GM12878 (cell line): ENCODE results near the gene F12. TPM values are rescaled to one million over a fixed set of nuclear protein-coding genes. Genes with fewer than 3 reads are reported as not detected.

Experiments
- ATAC-seq: fragments of 200-7000 bp; cut with Tn5 transposase; 3 replicates; pipeline ENCODE4 v1.9.1; 2020; ENCODE audit warnings: mild to moderate bottlenecking, moderate library complexity
- BruUV-seq: library from RNA; stranded (reverse); fragments of 400-500 nt; replicated peaks from 2 replicates; lab custom pipeline; 2021; lab: Mats Ljungman, UMichigan
- CTCF ChIA-PET: fragments of 300-600 bp; sonication (Branson Sonifier 250); formaldehyde crosslinking; extraction: SDS; loops from one replicate; lab custom pipeline; 2021; ENCODE audit warnings: inconsistent platforms; lab: Yijun Ruan, JAX
- POLR2A ChIA-PET: fragments of 350-600 bp; formaldehyde crosslinking; extraction: SDS; loops from one replicate; lab custom pipeline; 2021; ENCODE audit warnings: inconsistent platforms; lab: Charles Lee
- RAD21 ChIA-PET: fragments of 300-600 bp; sonication (Branson Sonifier 250); formaldehyde crosslinking; loops from one replicate; lab custom pipeline; 2023; ENCODE audit warnings: antibody characterized with exemption; ENCODE audit not compliant: unreplicated experiment; lab: Charles Lee
- SMC1A ChIA-PET: fragments of 300-600 bp; sonication (Branson Sonifier 250); formaldehyde crosslinking; loops from one replicate; lab custom pipeline; 2023; ENCODE audit not compliant: unreplicated experiment, uncharacterized antibody; lab: Charles Lee
- DNase-seq: peaks from one replicate; pipeline ENCODE4 v3.0.0-alpha.2; 2011; ENCODE audit warnings: low read depth, low spot score
- FAIRE-seq: peaks from 3 replicates; lab custom pipeline; 2011; peaks lifted over from hg19 to GRCh38; lab: Jason Lieb, UNC
- H2AFZ ChIP-seq: 2 replicates; pipeline ENCODE4 v1.6.0; 2011; ENCODE audit warnings: low read depth, low read length, control low read depth; ENCODE audit not compliant: control insufficient read depth
- H3K27ac ChIP-seq: 2 replicates; pipeline ENCODE4 v1.5.1; 2011; ENCODE audit warnings: control low read depth; ENCODE audit not compliant: control insufficient read depth, insufficient read depth
- H3K27me3 ChIP-seq, 2 experiments: replicated peaks in 1 of 2; 2 replicates each; pipeline versions ENCODE4 v1.6.0 to v1.6.1; 2011; ENCODE audit warnings: low read length in 1 of 2; ENCODE audit not compliant: control insufficient read depth in 2 of 2, insufficient read depth in 2 of 2
- H3K36me3 ChIP-seq, 2 experiments: 2 replicates each; pipeline ENCODE4 v1.5.1; 2011; ENCODE audit warnings: low read length in 1 of 2; ENCODE audit not compliant: control insufficient read depth in 2 of 2, insufficient read depth in 2 of 2
- H3K4me1 ChIP-seq: 2 replicates; pipeline ENCODE4 v1.6.1; 2011; ENCODE audit warnings: mild to moderate bottlenecking, low read length, moderate library complexity, mixed read lengths; ENCODE audit not compliant: control insufficient read depth, insufficient read depth
- H3K4me2 ChIP-seq: 2 replicates; pipeline ENCODE4 v1.6.0; 2011; ENCODE audit warnings: control low read depth; ENCODE audit not compliant: control insufficient read depth, insufficient read depth
- H3K4me3 ChIP-seq: fragments of 200-600 bp; sonication (generic); 2 replicates; pipeline ENCODE4 v1.5.1; 2016
- H3K79me2 ChIP-seq: 2 replicates; pipeline ENCODE4 v1.6.0; 2011; ENCODE audit warnings: low read length; ENCODE audit not compliant: control insufficient read depth, insufficient read depth
- H3K9ac ChIP-seq: 2 replicates; pipeline ENCODE4 v1.8.0; 2011; ENCODE audit warnings: low read length, control low read depth, mixed read lengths; ENCODE audit not compliant: control insufficient read depth, insufficient read depth
- H3K9me3 ChIP-seq: replicated peaks from 3 replicates; pipeline ENCODE4 v1.5.1; 2011; ENCODE audit warnings: mild to moderate bottlenecking, low read length; ENCODE audit not compliant: control insufficient read depth, insufficient read depth
- H4K20me1 ChIP-seq: 2 replicates; pipeline ENCODE4 v1.6.0; 2011; ENCODE audit not compliant: control insufficient read depth, insufficient read depth
- CHD4 ChIP-seq: fragments of 200-600 bp; sonication (generic); IDR thresholded peaks from 2 replicates; pipeline ENCODE4 v1.6.1; 2016; ENCODE audit warnings: mild to moderate bottlenecking
- EED ChIP-seq: sonication (generic); IDR thresholded peaks from 2 replicates; pipeline ENCODE4 v1.6.1; 2016; ENCODE audit warnings: antibody characterized with exemption, low read depth
- EGR1 ChIP-seq, 2 experiments: IDR thresholded peaks; 1 replicate in 1 of 2; 2 replicates in 1 of 2; pipeline ENCODE4 v1.6.1; 2011 to 2012; ENCODE audit warnings: low read depth in 2 of 2, low read length in 2 of 2, borderline replicate concordance in 1 of 2, mild to moderate bottlenecking in 1 of 2, moderate library complexity in 1 of 2
- EP300 ChIP-seq, 2 experiments: fragments of 150-350 bp in 1 of 2; IDR thresholded peaks; 2 replicates each; pipeline ENCODE4 v1.6.1; 2011 to 2012; ENCODE audit warnings: low read depth in 2 of 2, low read length in 2 of 2, borderline replicate concordance in 1 of 2, improper control_type of control experiment in 1 of 2, inconsistent platforms in 1 of 2; ENCODE audit not compliant: control insufficient read depth in 1 of 2
- FOXK2 ChIP-seq: fragments of 450-650 bp; IDR thresholded peaks from 2 replicates; pipeline ENCODE4 v1.6.1; 2017; ENCODE audit warnings: mild to moderate bottlenecking, moderate library complexity
- MEF2B ChIP-seq: fragments of 450-650 bp; IDR thresholded peaks from 2 replicates; pipeline ENCODE4 v1.6.1; 2018; ENCODE audit warnings: mild to moderate bottlenecking, moderate library complexity; ENCODE audit not compliant: partially characterized antibody, poor library complexity, severe bottlenecking
- MYC ChIP-seq: IDR thresholded peaks from 2 replicates; pipeline ENCODE4 v1.6.1; 2011; ENCODE audit warnings: mild to moderate bottlenecking, low read length, moderate library complexity, inconsistent platforms; ENCODE audit not compliant: insufficient read depth, insufficient replicate concordance, insufficient read length, severe bottlenecking
- NBN ChIP-seq: fragments of 450-650 bp; IDR thresholded peaks from 2 replicates; pipeline ENCODE4 v1.6.1; 2016
- NRF1 ChIP-seq: conservative IDR thresholded peaks from 2 replicates; pipeline ENCODE4 v1.6.1; 2011; ENCODE audit warnings: mild to moderate bottlenecking, low read depth, low read length, improper control_type of control experiment
- POLR2AphosphoS5 ChIP-seq: IDR thresholded peaks from 2 replicates; pipeline ENCODE4 v1.6.1; 2011; ENCODE audit warnings: mild to moderate bottlenecking, low read length, inconsistent platforms
- RB1 ChIP-seq: fragments of 450-650 bp; formaldehyde crosslinking; IDR thresholded peaks from 2 replicates; pipeline ENCODE4 v1.6.1; 2017; ENCODE audit warnings: mild to moderate bottlenecking, borderline replicate concordance
- SIN3A ChIP-seq: IDR thresholded peaks from 2 replicates; pipeline ENCODE4 v1.6.1; 2012; ENCODE audit warnings: low read depth, low read length, improper control_type of control experiment
- SMAD1 ChIP-seq: fragments of 450-650 bp; IDR thresholded peaks from 2 replicates; pipeline ENCODE4 v1.6.1; 2018; ENCODE audit warnings: mild to moderate bottlenecking, low read depth; ENCODE audit not compliant: partially characterized antibody
- STAT1 ChIP-seq: fragments of 450-650 bp; conservative IDR thresholded peaks from 2 replicates; pipeline ENCODE4 v1.6.1; 2014; ENCODE audit warnings: antibody characterized with exemption, mild to moderate bottlenecking
- SUZ12 ChIP-seq: fragments of 200-600 bp; sonication (generic); IDR thresholded peaks from one replicate; pipeline ENCODE4 v1.6.1; 2018; ENCODE audit warnings: antibody characterized with exemption, mild to moderate bottlenecking; ENCODE audit not compliant: unreplicated experiment
- YY1 ChIP-seq: IDR thresholded peaks from 2 replicates; pipeline ENCODE4 v1.6.1; 2011; ENCODE audit warnings: low read depth, mild to moderate bottlenecking, low read length
- WGBS: methylation state at CpG from one replicate; pipeline ENCODE4 v1.1.6; 2016; ENCODE audit warnings: low lambda C conversion rate; ENCODE audit not compliant: insufficient replicate concordance, insufficient coverage; ENCODE audit errors: missing lambda C conversion rate; 5-methylcytosine and 5-hydroxymethylcytosine counted together
- in situ Hi-C: fragments of 300-500 bp; cut with MboI; formaldehyde crosslinking; loops from 9 replicates; pipeline ENCODE4 v1.14.3; 2018; ENCODE audit warnings: mixed read lengths
- intact Hi-C: fragments of 100-400 bp; cut with micrococcal nuclease; formaldehyde crosslinking; loops from one replicate; pipeline ENCODE4 v1.14.2; 2022; ENCODE audit not compliant: unreplicated experiment
- polyA plus RNA-seq, 11 experiments: library from polyadenylated mRNA; depleted of rRNA in 4 of 11; unstranded in 6 of 11; stranded (reverse) in 5 of 11; fragments of >200 nt; fragmentation: Nextera tagmentation in 4 of 11; fragmentation: Illumina TruSeq in 1 of 11; extraction: Ambion mirVana in 4 of 11; extraction: Trizol in 1 of 11; gene quantifications; 1 replicate in 1 of 11; 2 replicates in 10 of 11; pipeline versions ENCODE4 v1.2.1 to v1.2.3, GENCODE V29; 2011 to 2016; ENCODE audit warnings: inconsistent platforms in 2 of 11, missing spikeins in 2 of 11, low read depth in 1 of 11
- total RNA-seq, 4 experiments: library from RNA; depleted of rRNA in 3 of 4; stranded (reverse); fragments of >200 nt in 3 of 4; fragmentation: Illumina TruSeq in 1 of 4; extraction: Trizol in 1 of 4; gene quantifications; 2 replicates each; pipeline versions ENCODE4 v1.2.1 to v1.2.3, GENCODE V29; 2013 to 2021
- TF ChIP-seq, protein P1 (sequence below): IDR thresholded peaks from 2 replicates; pipeline ENCODE4 v1.6.1; 2012; ENCODE audit warnings: low read depth, low read length, improper control_type of control experiment
- TF ChIP-seq, protein P2 (sequence below): fragments of 150-350 bp; IDR thresholded peaks from 2 replicates; pipeline ENCODE4 v1.6.1; 2016; ENCODE audit warnings: low read depth, low read length

Gene F12
- total and polyA plus RNA-seq, 10 of the 15 experiments (the other 5 are each of a cell fraction or from before 2014, with no cell fraction given): 0.25 to 11.3 (median 5.5) TPM

DNA sequence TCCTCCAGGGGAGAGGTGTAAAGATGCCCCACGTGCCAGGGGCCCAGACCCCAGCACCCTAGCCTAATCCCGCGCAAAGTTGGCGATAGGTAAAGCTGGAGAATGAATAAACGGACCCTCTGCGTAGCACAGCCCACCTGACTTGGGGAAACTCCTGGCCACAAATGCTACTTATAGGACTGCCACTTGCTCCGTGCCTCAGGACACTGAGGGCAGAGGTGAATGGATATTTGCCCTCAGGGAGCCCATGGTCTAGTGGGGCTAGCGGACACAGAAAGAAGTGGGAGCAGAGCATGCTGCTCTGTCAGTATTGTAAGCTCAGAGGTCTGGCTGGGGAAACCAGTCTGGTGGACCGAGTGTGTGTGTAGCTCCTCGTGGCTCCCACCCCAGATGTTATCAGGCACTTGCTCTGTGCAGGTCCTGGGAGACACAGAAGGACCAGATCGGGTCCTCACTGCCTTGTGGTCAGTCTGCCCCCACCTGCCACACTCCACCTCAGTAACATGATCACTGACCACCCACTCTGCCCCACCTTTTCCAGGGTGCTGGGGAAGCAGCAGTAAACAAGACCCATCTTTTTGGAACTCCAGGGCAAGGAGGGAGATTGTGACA is 18.0 kb upstream of the F12 start (continued):
- TF ChIP-seq MEF2B (peak; percentile 2), POLR2AphosphoS5 (peak; percentile 49), EP300 (IDR thresholded peaks at IDR 0.05; ENCODE audit: borderline replicate concordance in 1 of 2, control insufficient read depth in 1 of 2, low read depth in 2 of 2, low read length in 2 of 2) (no peak), NBN (peak; percentile 51; the same call in 1 of the 2 replicates), SMAD1 (no peak), MYC (no peak)
- TF ChIP-seq, protein P1, sequence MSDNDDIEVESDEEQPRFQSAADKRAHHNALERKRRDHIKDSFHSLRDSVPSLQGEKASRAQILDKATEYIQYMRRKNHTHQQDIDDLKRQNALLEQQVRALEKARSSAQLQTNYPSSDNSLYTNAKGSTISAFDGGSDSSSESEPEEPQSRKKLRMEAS: peak; percentile 60; the same call in 1 of the 2 replicates

DNA sequence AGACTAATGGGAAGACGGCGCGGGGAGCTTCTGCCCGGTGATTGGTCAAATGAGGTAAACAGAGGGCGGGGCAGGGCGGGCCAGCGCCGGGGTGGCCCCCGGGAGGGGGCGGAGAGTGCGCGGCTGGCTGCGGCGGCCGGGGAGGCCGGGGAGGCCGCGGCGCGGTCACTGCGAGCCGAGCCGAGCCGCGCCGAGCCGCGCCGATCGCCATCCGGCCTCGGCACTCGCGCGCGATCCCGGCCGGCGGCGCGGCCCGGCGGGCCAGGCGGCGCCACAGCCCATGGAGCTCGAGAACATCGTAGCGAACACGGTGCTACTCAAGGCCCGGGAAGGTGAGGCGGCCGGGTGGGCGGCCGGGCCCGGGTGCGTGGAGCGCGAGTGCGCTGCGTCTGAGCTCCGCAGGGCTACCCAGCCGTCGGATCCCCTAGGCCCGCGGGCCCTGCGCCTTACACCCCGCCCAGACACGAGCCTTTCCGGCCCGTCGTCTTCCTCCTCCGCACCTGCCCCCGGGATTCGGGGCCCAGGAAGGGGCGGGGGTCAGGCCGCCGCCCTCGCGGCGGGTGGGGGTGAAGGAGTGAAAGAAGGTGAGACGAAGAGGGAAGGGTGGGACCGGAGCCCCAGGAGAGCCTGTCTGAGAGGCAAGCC is 17.3 kb upstream of the F12 start, which contains the start of gene GRK6:
TSS of gene GRK6 (plus strand) at position 111 of the 645 bp plus-strand sequence. CDS start at position 281, 170 bp downstream.
- peak within 1 kb of the TSS; percentile 99 for H3K27ac ChIP-seq
- ATAC-seq (peak; percentile 0; the same call in 1 of the 3 replicates), DNase-seq (no peak), FAIRE-seq (no peak)
- intact Hi-C loops (loop anchor here (1.0 to 2.0 kb wide), 3 partner anchors 14 to 28 kb away; no protein-coding TSS in a partner anchor), in situ Hi-C loops (no loop called here)
- peak within 1 kb of the TSS; percentile 100 for H3K4me2 ChIP-seq
- no peaks in the 10 kb centered on the region for H3K36me3 ChIP-seq
- under 1% methylated on average over 38 of the region's 82 CpGs for WGBS
- H4K20me1 ChIP-seq: no peaks in the 10 kb centered on the region
- peak within 1 kb of the TSS; percentile 83 for H3K4me3 ChIP-seq
- H2AFZ ChIP-seq: peak within 1 kb of the TSS; percentile 95
- no peaks in the 10 kb centered on the region for H3K9me3 ChIP-seq
- no TSS peak for BruUV-seq
- SMC1A ChIA-PET: interaction anchor here (0.8 to 7.5 kb wide), 13 partner anchors 10 to 81 kb away, joined by 3 to 64 read pairs (median 4); partner anchors contain the start of genes PFN3 and PRR7
- no peaks in the 10 kb centered on the region for H3K27me3 ChIP-seq
- CTCF ChIA-PET: interaction anchor here (0.6 to 13.2 kb wide), 11 partner anchors 12 to 327 kb away, joined by 3 to 188 read pairs (median 10); partner anchors contain the start of genes PFN3 and PRR7
- H3K4me1 ChIP-seq: peaks cover 45% of the 10 kb centered on the region
- POLR2A ChIA-PET: interaction anchor here (0.6 to 13.4 kb wide), 17 partner anchors 11 to 888 kb away, joined by 3 to 358 read pairs (median 4); partner anchors contain the start of genes DOK3, F12, PDLIM7 and PFN3
- H3K9ac ChIP-seq: peak within 1 kb of the TSS; percentile 93
- H3K79me2 ChIP-seq: peaks cover 46% of the 10 kb centered on the region
- RAD21 ChIA-PET: interaction anchor here (0.6 to 11.0 kb wide), 11 partner anchors 14 to 82 kb away, joined by 3 to 288 read pairs (median 7); partner anchors contain the start of gene PRR7
- no peak for TF ChIP-seq STAT1
- no peak for TF ChIP-seq SUZ12
- TF ChIP-seq YY1: no peak
- no peak for TF ChIP-seq EED
- TF ChIP-seq NRF1: no peak
- TF ChIP-seq CHD4: no peak
- TF ChIP-seq SIN3A: no peak; the same call in 1 of the 2 replicates
- TF ChIP-seq, protein P2, sequence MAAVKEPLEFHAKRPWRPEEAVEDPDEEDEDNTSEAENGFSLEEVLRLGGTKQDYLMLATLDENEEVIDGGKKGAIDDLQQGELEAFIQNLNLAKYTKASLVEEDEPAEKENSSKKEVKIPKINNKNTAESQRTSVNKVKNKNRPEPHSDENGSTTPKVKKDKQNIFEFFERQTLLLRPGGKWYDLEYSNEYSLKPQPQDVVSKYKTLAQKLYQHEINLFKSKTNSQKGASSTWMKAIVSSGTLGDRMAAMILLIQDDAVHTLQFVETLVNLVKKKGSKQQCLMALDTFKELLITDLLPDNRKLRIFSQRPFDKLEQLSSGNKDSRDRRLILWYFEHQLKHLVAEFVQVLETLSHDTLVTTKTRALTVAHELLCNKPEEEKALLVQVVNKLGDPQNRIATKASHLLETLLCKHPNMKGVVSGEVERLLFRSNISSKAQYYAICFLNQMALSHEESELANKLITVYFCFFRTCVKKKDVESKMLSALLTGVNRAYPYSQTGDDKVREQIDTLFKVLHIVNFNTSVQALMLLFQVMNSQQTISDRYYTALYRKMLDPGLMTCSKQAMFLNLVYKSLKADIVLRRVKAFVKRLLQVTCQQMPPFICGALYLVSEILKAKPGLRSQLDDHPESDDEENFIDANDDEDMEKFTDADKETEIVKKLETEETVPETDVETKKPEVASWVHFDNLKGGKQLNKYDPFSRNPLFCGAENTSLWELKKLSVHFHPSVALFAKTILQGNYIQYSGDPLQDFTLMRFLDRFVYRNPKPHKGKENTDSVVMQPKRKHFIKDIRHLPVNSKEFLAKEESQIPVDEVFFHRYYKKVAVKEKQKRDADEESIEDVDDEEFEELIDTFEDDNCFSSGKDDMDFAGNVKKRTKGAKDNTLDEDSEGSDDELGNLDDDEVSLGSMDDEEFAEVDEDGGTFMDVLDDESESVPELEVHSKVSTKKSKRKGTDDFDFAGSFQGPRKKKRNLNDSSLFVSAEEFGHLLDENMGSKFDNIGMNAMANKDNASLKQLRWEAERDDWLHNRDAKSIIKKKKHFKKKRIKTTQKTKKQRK: 0 out of 2 replicates have a peak, but pooled peaks have one; percentile 3
- peak in 1 of 2 experiments; percentile 85; a peak in 1 of 3 replicates for TF ChIP-seq EGR1 (IDR thresholded peaks at IDR 0.05; ENCODE audit: borderline replicate concordance in 1 of 2, low read depth in 2 of 2, low read length in 2 of 2)
- no peak for TF ChIP-seq FOXK2
- TF ChIP-seq RB1: peak; percentile 26; the same call in 1 of the 2 replicates
